Uterus (tissue), 4 donors: ENCODE data around the gene DENND2A. TPM values are rescaled to one million over a fixed set of nuclear protein-coding genes. Genes with fewer than 3 reads are reported as not detected.
A peak's percentile ranks its signal among the peaks of the same experiment; 100 is the strongest.

Experiments used
- DNase-seq, 2 donors: peaks; one replicate each; pipeline ENCODE4 v3.0.0-alpha.2; 2019 to 2020
- H3K27ac ChIP-seq, 2 donors: fragments of 200-600 bp; sonication (generic); 1 replicate in 1 of 2; 2 replicates in 1 of 2; pipeline ENCODE4 v1.5.1; 2016 to 2018
- H3K27me3 ChIP-seq, 2 donors: fragments of 200-600 bp; sonication (generic); one replicate each; pipeline ENCODE4 v1.5.1; 2018 to 2019; ENCODE audit warnings: control low read depth in 1 of 2
- H3K36me3 ChIP-seq, 2 donors: fragments of 200-600 bp; sonication (generic); one replicate each; pipeline ENCODE4 v1.5.1; 2019; ENCODE audit warnings: control low read depth in 1 of 2
- H3K4me1 ChIP-seq, 2 donors: fragments of 200-600 bp; sonication (generic); one replicate each; pipeline ENCODE4 v1.5.1; 2018 to 2019; ENCODE audit warnings: control low read depth in 1 of 2
- H3K4me3 ChIP-seq, 2 donors: fragments of 200-600 bp; sonication (generic); 1 replicate in 1 of 2; 2 replicates in 1 of 2; pipeline ENCODE4 v1.5.1; 2018 to 2019; ENCODE audit warnings: mild to moderate bottlenecking in 1 of 2
- H3K9me3 ChIP-seq, 2 donors: fragments of 200-600 bp; sonication (generic); one replicate each; pipeline ENCODE4 v1.5.1; 2019; ENCODE audit warnings: control low read depth in 1 of 2
- POLR2A ChIP-seq, 2 donors: fragments of 450-650 bp; IDR thresholded peaks; one replicate each; pipeline ENCODE4 v1.6.1; 2016; ENCODE audit warnings: antibody characterized with exemption in 2 of 2, mild to moderate bottlenecking in 1 of 2, moderate library complexity in 1 of 2
- intact Hi-C: fragments of 100-400 bp; cut with DNase I; formaldehyde crosslinking; loops from one replicate; pipeline ENCODE4 v1.15.1; 2023; ENCODE audit warnings: low total_unique reads
- total RNA-seq, 4 donors: library from RNA; depleted of rRNA in 3 of 4; stranded (reverse); fragments of >200 nt in 3 of 4; gene quantifications; one replicate each; pipeline versions ENCODE4 v1.1.0 to v1.2.4, GENCODE V29; 2014 to 2023
- TF ChIP-seq, protein P1 (sequence below), 4 experiments: fragments of 200-600 bp in 2 of 4; fragments of 450-650 bp in 2 of 4; sonication (generic) in 2 of 4; IDR thresholded peaks; one replicate each; pipeline ENCODE4 v1.5.1; 2016 to 2019; ENCODE audit warnings: antibody characterized with exemption in 4 of 4, mild to moderate bottlenecking in 2 of 4, moderate library complexity in 1 of 4
- donor health status: DM: yes; HTN: yes; CAD: no.

DENND2A gene, protein sequence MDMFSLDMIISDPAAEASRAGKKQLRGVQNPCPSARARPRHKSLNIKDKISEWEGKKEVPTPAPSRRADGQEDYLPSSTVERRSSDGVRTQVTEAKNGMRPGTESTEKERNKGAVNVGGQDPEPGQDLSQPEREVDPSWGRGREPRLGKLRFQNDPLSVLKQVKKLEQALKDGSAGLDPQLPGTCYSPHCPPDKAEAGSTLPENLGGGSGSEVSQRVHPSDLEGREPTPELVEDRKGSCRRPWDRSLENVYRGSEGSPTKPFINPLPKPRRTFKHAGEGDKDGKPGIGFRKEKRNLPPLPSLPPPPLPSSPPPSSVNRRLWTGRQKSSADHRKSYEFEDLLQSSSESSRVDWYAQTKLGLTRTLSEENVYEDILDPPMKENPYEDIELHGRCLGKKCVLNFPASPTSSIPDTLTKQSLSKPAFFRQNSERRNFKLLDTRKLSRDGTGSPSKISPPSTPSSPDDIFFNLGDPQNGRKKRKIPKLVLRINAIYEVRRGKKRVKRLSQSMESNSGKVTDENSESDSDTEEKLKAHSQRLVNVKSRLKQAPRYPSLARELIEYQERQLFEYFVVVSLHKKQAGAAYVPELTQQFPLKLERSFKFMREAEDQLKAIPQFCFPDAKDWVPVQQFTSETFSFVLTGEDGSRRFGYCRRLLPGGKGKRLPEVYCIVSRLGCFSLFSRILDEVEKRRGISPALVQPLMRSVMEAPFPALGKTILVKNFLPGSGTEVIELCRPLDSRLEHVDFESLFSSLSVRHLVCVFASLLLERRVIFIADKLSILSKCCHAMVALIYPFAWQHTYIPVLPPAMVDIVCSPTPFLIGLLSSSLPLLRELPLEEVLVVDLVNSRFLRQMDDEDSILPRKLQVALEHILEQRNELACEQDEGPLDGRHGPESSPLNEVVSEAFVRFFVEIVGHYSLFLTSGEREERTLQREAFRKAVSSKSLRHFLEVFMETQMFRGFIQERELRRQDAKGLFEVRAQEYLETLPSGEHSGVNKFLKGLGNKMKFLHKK
- total RNA-seq: 10 to 100 TPM in 3 of 4 donors, 1 to 10 TPM in 1; 9.1 to 84.8 (median 35.5) TPM

DNA sequence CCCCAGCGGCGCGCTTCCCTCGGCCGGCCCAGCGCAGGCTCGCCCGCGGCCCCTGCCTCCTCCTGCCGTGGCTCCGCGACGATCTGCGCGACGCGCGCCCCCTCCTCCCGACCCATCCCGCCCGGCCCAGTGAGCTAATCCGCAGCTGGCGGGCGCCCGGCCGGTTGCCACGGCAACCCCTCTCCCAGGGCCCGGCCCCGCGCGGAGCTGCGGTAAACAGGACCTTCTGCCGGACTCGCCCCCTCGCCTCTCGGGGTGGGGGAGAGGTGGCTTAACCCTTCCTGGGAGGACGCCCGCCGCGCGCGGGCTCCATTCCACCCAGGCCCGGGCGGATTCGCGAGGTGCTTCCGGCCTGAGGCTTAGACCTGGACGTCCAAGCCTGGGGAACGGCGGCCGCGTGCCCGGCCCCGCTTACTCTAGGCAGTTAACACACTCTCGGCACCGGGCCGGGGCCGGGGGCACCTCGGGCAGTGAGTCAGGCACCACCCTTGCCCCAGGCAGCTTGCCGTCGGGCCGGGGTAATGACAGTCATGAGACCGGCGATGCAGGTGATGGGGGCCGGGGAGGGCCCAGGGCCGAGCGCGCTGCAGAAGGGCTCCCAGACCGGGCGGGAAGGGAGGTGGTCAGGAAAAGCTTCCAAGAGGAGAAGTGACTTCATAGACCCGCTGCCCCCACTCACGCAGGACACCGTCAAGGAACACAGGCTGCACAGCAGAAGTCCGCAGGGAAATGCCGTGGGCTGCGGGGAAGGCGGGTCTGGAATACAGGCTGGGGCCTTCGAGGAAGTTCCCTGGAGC is at the start of gene DENND2A:
Gene DENND2A, minus strand, starts transcription at position 87 of the 797 bp plus-strand sequence. CDS start 38,416 bp downstream, outside the sequence.
- H3K36me3 ChIP-seq: no peaks in the 10 kb centered on the region
- DNase-seq: peak; percentile 87 to 89
- intact Hi-C loops: no loop called here
- peak within 1 kb of the TSS; percentile 79 to 87 for H3K4me3 ChIP-seq
- peaks cover 0 to 4% of the 10 kb centered on the region in 2 donors for H3K4me1 ChIP-seq
- H3K27me3 ChIP-seq: peaks cover 0 to 3% of the 10 kb centered on the region in 2 donors
- TF ChIP-seq, protein P1, sequence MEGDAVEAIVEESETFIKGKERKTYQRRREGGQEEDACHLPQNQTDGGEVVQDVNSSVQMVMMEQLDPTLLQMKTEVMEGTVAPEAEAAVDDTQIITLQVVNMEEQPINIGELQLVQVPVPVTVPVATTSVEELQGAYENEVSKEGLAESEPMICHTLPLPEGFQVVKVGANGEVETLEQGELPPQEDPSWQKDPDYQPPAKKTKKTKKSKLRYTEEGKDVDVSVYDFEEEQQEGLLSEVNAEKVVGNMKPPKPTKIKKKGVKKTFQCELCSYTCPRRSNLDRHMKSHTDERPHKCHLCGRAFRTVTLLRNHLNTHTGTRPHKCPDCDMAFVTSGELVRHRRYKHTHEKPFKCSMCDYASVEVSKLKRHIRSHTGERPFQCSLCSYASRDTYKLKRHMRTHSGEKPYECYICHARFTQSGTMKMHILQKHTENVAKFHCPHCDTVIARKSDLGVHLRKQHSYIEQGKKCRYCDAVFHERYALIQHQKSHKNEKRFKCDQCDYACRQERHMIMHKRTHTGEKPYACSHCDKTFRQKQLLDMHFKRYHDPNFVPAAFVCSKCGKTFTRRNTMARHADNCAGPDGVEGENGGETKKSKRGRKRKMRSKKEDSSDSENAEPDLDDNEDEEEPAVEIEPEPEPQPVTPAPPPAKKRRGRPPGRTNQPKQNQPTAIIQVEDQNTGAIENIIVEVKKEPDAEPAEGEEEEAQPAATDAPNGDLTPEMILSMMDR (IDR thresholded peaks at IDR 0.05): no peak
- TF ChIP-seq POLR2A (IDR thresholded peaks at IDR 0.05): peak; percentile 27 to 79
- peak within 1 kb of the TSS; percentile 92 to 95 for H3K27ac ChIP-seq
- no peaks in the 10 kb centered on the region for H3K9me3 ChIP-seq

DNA sequence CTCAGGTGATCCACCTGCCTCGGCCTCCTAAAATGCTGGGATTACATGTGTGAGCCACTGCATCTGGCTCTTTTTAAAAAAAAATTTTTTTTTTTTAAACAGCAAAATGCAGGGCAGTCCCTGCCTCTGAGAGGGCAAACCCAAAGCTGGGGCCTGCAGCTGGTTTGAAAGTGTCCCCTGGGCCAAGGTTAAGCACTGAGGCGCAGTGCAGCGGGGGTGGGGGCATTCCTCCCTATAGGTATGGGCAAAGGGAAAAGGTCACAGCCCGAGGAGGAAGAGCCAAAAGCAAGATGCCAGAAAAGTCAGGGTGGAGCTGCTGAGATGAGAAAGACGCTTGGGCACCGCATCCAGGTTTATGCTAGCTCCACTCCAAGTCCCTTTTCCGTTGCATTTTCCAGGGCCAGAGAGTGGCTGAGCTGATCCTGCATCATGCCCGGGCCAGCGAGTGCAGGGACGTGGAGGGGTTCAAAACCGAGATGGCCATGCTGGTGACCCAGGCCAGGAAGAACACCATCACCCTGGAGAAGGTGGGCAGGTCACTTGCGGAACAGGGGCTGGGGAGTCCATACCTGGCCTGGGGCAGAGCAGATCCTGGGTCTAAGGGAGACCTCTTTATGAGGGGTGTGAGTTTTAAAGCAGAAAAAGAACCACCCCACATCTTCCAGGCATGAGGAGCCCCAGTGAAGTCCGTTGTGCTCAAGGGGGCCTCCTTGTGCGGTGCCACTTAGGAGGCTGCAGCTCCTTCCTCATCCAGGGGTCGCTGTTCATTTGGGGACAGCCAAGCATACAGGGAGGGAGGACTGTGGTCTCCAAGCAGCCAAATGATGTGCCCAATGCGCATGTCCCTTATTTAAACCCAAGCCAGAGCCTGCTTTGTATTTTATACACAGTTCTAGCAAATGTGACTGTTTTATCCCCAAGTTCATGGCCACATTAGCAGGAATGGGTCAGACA is 48.9 kb upstream of the DENND2A start:
- H3K36me3 ChIP-seq: no peaks in the 10 kb centered on the region
- DNase-seq: no peak

DNA sequence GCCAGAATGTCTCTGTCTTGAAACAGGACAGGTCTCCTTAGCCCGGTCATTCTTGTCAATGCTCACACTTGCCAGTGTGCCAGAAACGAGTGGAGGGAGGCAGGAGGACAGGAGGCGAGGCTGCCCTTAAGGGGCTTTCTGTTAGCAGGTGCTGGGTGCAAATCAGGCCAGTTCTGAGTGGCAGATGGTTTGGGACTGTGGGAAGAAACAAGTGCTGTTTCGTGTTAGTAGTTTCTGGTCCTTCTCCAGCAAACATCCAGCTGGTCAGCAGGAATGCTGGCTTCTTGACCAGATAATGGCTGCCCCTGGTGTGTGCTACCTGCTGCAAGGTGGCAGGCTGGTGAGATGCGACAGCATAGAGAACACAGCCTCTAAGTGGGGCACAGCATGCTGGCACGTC is 47.7 kb upstream of the DENND2A start:
- intact Hi-C loops: no loop called here
- DNase-seq: no peak
- Histone ChIP-seq H3K27ac (no peak overlapping the region), H3K4me1 (no peaks in the 10 kb centered on the region), H3K36me3 (no peaks in the 10 kb centered on the region), H3K4me3 (no peak overlapping the region), H3K27me3 (no peaks in the 10 kb centered on the region), H3K9me3 (no peaks in the 10 kb centered on the region)
- TF ChIP-seq, protein P1 (IDR thresholded peaks at IDR 0.05): no peak
- no peak for TF ChIP-seq POLR2A (IDR thresholded peaks at IDR 0.05)

More for the DNA sequence above, 48.9 kb upstream of the DENND2A start:
- intact Hi-C loops: no loop called here
- H3K27ac ChIP-seq: no peak overlapping the region
- H3K4me1 ChIP-seq: no peaks in the 10 kb centered on the region
- TF ChIP-seq, protein P1 (IDR thresholded peaks at IDR 0.05): no peak
- TF ChIP-seq POLR2A (IDR thresholded peaks at IDR 0.05): no peak
- H3K4me3 ChIP-seq: no peak overlapping the region
- no peaks in the 10 kb centered on the region for H3K9me3 ChIP-seq
- H3K27me3 ChIP-seq: no peaks in the 10 kb centered on the region

DNA sequence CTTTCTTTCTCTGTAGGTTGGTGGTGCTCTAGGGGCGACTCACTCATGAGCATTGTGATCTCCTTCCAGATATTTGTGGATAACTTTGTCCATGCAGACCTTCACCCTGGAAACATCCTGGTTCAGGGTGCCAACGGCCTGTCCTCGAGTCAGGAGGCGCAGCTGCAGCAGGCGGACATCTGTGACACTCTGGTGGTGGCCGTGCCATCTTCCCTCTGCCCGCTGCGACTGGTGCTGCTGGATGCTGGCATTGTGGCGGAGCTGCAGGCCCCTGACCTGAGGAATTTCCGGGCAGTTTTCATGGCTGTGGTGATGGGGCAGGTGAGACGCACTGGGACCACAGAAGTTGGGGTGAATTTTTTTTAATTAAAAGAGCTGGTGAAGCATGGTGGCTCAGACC is 46.3 kb upstream of the DENND2A start:
- TF ChIP-seq, protein P1 (IDR thresholded peaks at IDR 0.05): no peak
- TF ChIP-seq POLR2A (IDR thresholded peaks at IDR 0.05): no peak
- no peak overlapping the region for H3K27ac ChIP-seq
- intact Hi-C loops: no loop called here
- no peaks in the 10 kb centered on the region for H3K36me3 ChIP-seq
- no peaks in the 10 kb centered on the region for H3K4me1 ChIP-seq
- H3K9me3 ChIP-seq: no peaks in the 10 kb centered on the region
- H3K27me3 ChIP-seq: no peaks in the 10 kb centered on the region
- H3K4me3 ChIP-seq: no peak overlapping the region
- no peak for DNase-seq
